ENCODE data around the gene POLA1.

- TF ChIP-seq YY1 (IDR thresholded peaks at IDR 0.05; ENCODE audit: low read depth), result no peak
- TF ChIP-seq USF1 (IDR thresholded peaks at IDR 0.05), result no peak
- TF ChIP-seq EP300 (IDR thresholded peaks at IDR 0.05; ENCODE audit: borderline replicate concordance), result no peak
- no peak for TF ChIP-seq EGR1 (IDR thresholded peaks at IDR 0.05)
- TF ChIP-seq CREB1 (IDR thresholded peaks at IDR 0.05; ENCODE audit: low read depth), result no peak
- TF ChIP-seq MAX (IDR thresholded peaks at IDR 0.05), result no peak
- TF ChIP-seq NFIC (IDR thresholded peaks at IDR 0.05), result no peak
- no peak for TF ChIP-seq TEAD4 (IDR thresholded peaks at IDR 0.05)
- no peak for TF ChIP-seq RAD21 (IDR thresholded peaks at IDR 0.05; ENCODE audit: low read depth)
- no peak for TF ChIP-seq REST (IDR thresholded peaks at IDR 0.05; ENCODE audit: low read depth)
Measured at GRCh38 chrX:24851289-24851688, 157.6 kb downstream of the POLA1 start.

Data from Ishikawa (cell line).